Ishikawa (cell line): Measurements from ENCODE around the gene TUBB6.
A peak's percentile ranks its signal among the peaks of the same experiment; 100 is the strongest.

Source experiments
- CEBPB ChIP-seq: IDR thresholded peaks from 2 replicates; pipeline ENCODE4 v1.6.1; 2012
- CREB1 ChIP-seq: IDR thresholded peaks from 2 replicates; pipeline ENCODE4 v1.6.1; 2012; ENCODE audit warnings: low read depth
- EGR1 ChIP-seq: IDR thresholded peaks from 2 replicates; pipeline ENCODE4 v1.6.1; 2012
- EP300 ChIP-seq: IDR thresholded peaks from 2 replicates; pipeline ENCODE4 v1.6.1; 2012; ENCODE audit warnings: borderline replicate concordance
- FOXM1 ChIP-seq: IDR thresholded peaks from 2 replicates; pipeline ENCODE4 v1.6.1; 2012; ENCODE audit warnings: low read depth, borderline replicate concordance
- NFIC ChIP-seq: IDR thresholded peaks from 2 replicates; pipeline ENCODE4 v1.6.1; 2012
- RAD21 ChIP-seq: IDR thresholded peaks from 2 replicates; pipeline ENCODE4 v1.6.1; 2012; ENCODE audit warnings: low read depth
- TAF1 ChIP-seq: IDR thresholded peaks from 2 replicates; pipeline ENCODE4 v1.6.1; 2012; ENCODE audit warnings: low read depth, mild to moderate bottlenecking
- TCF12 ChIP-seq: IDR thresholded peaks from 2 replicates; pipeline ENCODE4 v1.6.1; 2012; ENCODE audit warnings: low read depth
- TEAD4 ChIP-seq: IDR thresholded peaks from 2 replicates; pipeline ENCODE4 v1.6.1; 2012
- YY1 ChIP-seq: IDR thresholded peaks from 2 replicates; pipeline ENCODE4 v1.6.1; 2012; ENCODE audit warnings: low read depth
- ZBTB7A ChIP-seq: IDR thresholded peaks from 2 replicates; pipeline ENCODE4 v1.6.1; 2012; ENCODE audit warnings: low read depth
- TF ChIP-seq, protein P1 (sequence below): IDR thresholded peaks from 2 replicates; pipeline ENCODE4 v1.6.1; 2012
- TF ChIP-seq, protein P2 (sequence below): IDR thresholded peaks from 2 replicates; pipeline ENCODE4 v1.6.1; 2012; ENCODE audit warnings: low read depth, mild to moderate bottlenecking
- TF ChIP-seq, protein P3 (sequence below): IDR thresholded peaks from 2 replicates; pipeline ENCODE4 v1.6.1; 2012

TUBB6 gene

DNA sequence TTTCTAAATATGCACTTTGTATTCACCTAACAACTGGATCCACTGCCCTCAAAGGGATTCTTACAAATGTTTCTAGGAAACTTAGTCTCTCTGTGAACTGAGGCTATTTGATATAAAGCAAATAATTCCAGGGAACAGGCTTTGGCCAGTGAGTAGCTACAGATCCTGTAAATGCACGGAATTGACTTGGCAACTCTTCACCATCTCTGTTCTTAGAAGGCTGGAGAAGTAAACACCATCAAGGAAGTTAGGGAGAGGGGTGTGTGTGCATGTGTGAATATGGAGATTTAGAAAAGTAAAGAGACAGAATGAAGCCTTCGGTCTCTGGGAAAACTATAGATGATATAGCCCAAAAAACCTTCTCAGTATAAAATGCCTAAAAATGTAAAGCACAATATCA is 43.2 kb upstream of the TUBB6 start:
- no peak for TF ChIP-seq TCF12
- TF ChIP-seq RAD21, result no peak
- no peak for TF ChIP-seq EP300
- TF ChIP-seq NFIC, result no peak
- TF ChIP-seq FOXM1, result no peak
- TF ChIP-seq EGR1, result no peak
- TF ChIP-seq CREB1, result no peak
- no peak for TF ChIP-seq CEBPB
- TF ChIP-seq, protein P1, sequence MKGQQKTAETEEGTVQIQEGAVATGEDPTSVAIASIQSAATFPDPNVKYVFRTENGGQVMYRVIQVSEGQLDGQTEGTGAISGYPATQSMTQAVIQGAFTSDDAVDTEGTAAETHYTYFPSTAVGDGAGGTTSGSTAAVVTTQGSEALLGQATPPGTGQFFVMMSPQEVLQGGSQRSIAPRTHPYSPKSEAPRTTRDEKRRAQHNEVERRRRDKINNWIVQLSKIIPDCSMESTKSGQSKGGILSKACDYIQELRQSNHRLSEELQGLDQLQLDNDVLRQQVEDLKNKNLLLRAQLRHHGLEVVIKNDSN, result no peak
- no peak for TF ChIP-seq TAF1

DNA sequence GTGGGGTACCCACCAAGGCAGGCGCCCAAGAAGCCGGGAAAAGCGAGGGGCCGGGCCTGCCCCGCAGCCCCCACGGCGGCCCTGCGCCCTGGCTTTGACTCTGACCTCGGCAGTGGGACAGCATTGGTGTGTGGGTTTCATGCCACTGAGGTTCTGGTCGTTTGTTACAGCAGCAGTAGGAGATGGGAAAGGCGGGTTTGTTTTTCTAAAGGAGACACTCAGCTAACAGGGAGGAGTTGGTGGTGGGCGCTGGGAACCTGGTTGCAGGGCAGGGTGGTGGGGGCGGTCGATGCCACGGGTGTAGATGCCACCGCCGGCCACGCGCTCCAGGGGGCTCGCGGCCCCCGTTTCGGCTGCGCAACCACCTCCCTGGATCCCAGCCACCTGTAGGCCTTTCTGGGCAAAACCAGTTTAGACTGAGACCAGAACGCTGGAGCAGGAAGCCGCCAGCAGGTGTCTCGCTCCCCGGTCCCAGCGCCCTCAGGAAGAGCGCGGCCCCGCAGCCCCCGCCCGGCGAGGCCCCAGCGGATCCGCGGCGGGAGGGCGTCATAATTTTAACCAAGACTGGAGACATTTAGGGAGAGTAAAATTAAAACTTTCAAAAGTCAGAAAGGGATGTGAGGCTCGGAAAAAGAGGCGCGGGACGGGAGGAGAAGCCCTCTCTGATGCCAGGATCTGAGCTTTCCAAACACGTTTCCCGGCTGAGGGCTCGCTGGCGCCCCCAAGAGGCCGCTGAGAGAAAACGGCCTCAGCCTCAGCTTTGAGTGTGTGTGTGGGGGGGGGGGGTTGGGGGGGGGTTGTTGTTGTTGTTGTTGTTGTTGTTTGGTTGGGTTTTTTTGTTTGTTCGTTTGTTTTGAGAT is 36.4 kb upstream of the TUBB6 start:
- TF ChIP-seq RAD21 (peak; percentile 24; the same call in 1 of the 2 replicates), NFIC (no peak; the same call in 1 of the 2 replicates), ZBTB7A (peak; percentile 80; the same call in 1 of the 2 replicates), YY1 (0 out of 2 replicates have a peak, but pooled peaks have one; percentile 8)

DNA sequence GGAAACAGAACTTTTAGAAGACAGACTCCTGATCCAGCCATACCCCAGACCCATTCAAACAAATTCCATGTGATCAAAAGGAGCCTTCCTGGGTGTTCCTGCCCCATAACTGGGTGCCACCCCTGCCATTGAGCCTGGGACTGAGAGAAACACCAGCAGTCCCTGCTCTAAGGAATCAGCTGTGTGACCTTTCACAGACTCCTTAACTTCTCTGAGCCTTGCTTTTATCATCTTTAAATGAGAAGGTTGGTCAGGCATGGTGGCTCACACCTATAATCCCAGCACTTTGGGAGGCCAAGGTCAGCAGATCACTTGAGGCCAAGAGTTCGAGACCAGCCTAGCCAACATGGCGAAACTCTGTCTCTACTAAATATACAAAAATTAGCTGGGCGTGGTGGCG is 33.2 kb upstream of the TUBB6 start:
- no peak for TF ChIP-seq NFIC
- no peak for TF ChIP-seq FOXM1
- TF ChIP-seq CEBPB, result no peak
- TF ChIP-seq TCF12, result no peak
- no peak for TF ChIP-seq TEAD4
- no peak for TF ChIP-seq RAD21
- TF ChIP-seq, protein P1, result no peak

DNA sequence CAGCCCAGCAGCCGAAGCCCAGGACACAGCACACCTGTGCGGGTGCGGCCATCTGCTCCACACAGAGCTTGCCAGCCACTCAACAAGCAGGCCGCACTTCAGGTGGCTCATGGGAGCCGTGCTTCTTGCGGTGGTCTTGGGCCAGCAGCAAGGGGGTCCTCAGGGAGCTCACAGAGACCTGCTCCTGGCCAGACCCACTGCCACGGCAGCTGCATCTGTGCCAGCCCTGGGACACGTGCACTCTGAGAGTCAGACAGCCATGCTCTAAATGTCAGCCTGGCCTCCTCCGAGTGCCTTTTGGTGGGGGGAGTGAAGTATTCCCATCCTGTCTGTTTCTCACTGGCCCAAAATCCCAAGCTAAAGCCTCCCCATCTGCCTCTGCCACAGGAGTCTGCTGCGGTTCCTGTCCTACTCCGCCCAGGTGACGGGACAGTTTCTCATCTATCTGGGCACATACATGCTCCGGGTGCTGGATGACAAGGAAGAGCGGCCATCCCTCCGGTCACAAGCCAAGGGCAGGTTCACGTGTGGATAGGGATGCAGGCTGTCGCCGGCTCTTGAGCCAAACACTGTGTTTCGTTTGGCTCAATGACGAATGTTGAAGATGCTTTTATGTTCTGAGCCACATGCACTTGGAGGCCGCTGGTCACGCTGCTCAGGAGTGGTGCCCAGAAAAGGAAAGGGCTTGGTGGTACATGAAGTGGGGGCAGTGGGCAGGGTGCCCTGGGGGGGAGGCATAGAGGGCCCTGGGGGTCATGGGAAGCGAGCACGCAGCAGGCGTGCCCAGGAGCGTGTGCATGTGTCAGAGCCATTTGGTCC is 31.1 kb upstream of the TUBB6 start:
- TF ChIP-seq EGR1 (no peak), NFIC (no peak), ZBTB7A (no peak), TEAD4 (no peak), TCF12 (no peak), EP300 (no peak), TAF1 (no peak), FOXM1 (no peak), YY1 (no peak), CREB1 (no peak), CEBPB (no peak), RAD21 (no peak)
- TF ChIP-seq, protein P1, result no peak
- TF ChIP-seq, protein P2, sequence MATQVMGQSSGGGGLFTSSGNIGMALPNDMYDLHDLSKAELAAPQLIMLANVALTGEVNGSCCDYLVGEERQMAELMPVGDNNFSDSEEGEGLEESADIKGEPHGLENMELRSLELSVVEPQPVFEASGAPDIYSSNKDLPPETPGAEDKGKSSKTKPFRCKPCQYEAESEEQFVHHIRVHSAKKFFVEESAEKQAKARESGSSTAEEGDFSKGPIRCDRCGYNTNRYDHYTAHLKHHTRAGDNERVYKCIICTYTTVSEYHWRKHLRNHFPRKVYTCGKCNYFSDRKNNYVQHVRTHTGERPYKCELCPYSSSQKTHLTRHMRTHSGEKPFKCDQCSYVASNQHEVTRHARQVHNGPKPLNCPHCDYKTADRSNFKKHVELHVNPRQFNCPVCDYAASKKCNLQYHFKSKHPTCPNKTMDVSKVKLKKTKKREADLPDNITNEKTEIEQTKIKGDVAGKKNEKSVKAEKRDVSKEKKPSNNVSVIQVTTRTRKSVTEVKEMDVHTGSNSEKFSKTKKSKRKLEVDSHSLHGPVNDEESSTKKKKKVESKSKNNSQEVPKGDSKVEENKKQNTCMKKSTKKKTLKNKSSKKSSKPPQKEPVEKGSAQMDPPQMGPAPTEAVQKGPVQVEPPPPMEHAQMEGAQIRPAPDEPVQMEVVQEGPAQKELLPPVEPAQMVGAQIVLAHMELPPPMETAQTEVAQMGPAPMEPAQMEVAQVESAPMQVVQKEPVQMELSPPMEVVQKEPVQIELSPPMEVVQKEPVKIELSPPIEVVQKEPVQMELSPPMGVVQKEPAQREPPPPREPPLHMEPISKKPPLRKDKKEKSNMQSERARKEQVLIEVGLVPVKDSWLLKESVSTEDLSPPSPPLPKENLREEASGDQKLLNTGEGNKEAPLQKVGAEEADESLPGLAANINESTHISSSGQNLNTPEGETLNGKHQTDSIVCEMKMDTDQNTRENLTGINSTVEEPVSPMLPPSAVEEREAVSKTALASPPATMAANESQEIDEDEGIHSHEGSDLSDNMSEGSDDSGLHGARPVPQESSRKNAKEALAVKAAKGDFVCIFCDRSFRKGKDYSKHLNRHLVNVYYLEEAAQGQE, result no peak
- TF ChIP-seq, protein P3, sequence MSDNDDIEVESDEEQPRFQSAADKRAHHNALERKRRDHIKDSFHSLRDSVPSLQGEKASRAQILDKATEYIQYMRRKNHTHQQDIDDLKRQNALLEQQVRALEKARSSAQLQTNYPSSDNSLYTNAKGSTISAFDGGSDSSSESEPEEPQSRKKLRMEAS, result no peak

DNA sequence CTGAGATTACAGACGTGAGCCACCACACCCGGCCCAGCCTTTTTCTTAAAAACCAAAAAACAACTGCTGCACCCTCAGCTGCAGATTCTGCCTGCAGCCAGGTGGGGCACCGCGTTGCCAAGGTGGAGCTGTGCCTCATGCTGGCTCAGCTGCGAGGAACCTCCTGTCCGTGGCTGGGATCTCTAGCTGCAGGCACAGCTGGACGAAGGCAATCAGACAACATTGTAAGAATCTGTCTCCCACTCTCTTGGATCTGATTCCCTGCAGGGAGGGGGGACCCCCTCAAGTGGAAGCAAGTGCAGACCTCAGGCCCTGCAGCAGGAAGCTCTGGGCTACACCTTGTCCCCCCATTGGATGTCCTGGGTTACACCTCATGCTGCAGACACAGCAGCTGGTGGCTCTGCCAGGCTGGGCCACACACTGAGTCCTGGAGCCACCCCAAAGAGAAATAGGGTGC is 29.8 kb upstream of the TUBB6 start:
- no peak for TF ChIP-seq EGR1
- no peak for TF ChIP-seq TAF1
- no peak for TF ChIP-seq FOXM1
- TF ChIP-seq CEBPB, result no peak
- peak; percentile 40; the same call in 1 of the 2 replicates for TF ChIP-seq RAD21
- TF ChIP-seq, protein P1, result no peak
- TF ChIP-seq NFIC, result no peak
- TF ChIP-seq EP300, result no peak
- TF ChIP-seq, protein P3, result peak; percentile 97
- no peak for TF ChIP-seq YY1
